Tongue (tissue), 2 donors: ENCODE measurements around the gene PRELID3B. TPM values are rescaled to one million over a fixed set of nuclear protein-coding genes. Genes with fewer than 3 reads are reported as not detected.
"Not testable (repeated sequence)": the region's sequence is repeated elsewhere in the genome, so short reads cannot be mapped to it uniquely, and the experiment has no call there.

ENCODE experiments used
- DNase-seq: peaks from one replicate; pipeline ENCODE4 v3.0.0-alpha.2; 2015
- total RNA-seq: library from RNA; depleted of rRNA; stranded (reverse); fragments of >200 nt; gene quantifications from one replicate; pipeline ENCODE4 v1.2.3, GENCODE V29; 2014

Gene PRELID3B
- total RNA-seq, 1 donor from 2014 or later: 57.6 TPM

GRCh38 chr20:59025511-59025910 is 17.1 kb downstream of the PRELID3B start:
- DNase-seq: no peak

- DNase-seq: no peak
Observed at GRCh38 chr20:59025086-59025485, 17.5 kb downstream of the PRELID3B start.

- no peak for DNase-seq
Observed at GRCh38 chr20:59024111-59024530, 18.5 kb downstream of the PRELID3B start.

GRCh38 chr20:59023616-59024015 is 19.0 kb downstream of the PRELID3B start:
- no peak for DNase-seq

GRCh38 chr20:59022754-59023153 is 19.8 kb downstream of the PRELID3B start:
- no peak for DNase-seq

GRCh38 chr20:59020938-59021551 is 21.5 kb downstream of the PRELID3B start:
- no peak for DNase-seq

- no peak for DNase-seq
Observed at GRCh38 chr20:59019217-59019616, 23.4 kb downstream of the PRELID3B start, which contains the start of gene TUBB1. Gene TUBB1, plus strand, starts transcription at chr20:59019429. Its CDS starts 94 bp downstream, at chr20:59019523.

- DNase-seq: no peak
Observed at GRCh38 chr20:59018817-59019216, 23.8 kb downstream of the PRELID3B start.

- no peak for DNase-seq
Observed at GRCh38 chr20:59017493-59018231, 24.9 kb downstream of the PRELID3B start.

GRCh38 chr20:59016795-59017492 is 25.6 kb downstream of the PRELID3B start:
- DNase-seq: no peak

- no peak for DNase-seq
Observed at GRCh38 chr20:59015812-59016711, 26.5 kb downstream of the PRELID3B start.

GRCh38 chr20:59015411-59015810 is 27.2 kb downstream of the PRELID3B start:
- no peak for DNase-seq

GRCh38 chr20:59014680-59015389 is 27.8 kb downstream of the PRELID3B start:
- no peak for DNase-seq

GRCh38 chr20:59013959-59014608 is 28.5 kb downstream of the PRELID3B start:
- DNase-seq: no peak

- DNase-seq: no peak
Observed at GRCh38 chr20:59013031-59013951, 29.3 kb downstream of the PRELID3B start.

GRCh38 chr20:59011874-59012157 is 30.8 kb downstream of the PRELID3B start:
- DNase-seq: not testable (repeated sequence)

- DNase-seq: peak; percentile 24
Observed at GRCh38 chr20:59010995-59011873, 31.4 kb downstream of the PRELID3B start.

- DNase-seq: no peak
Observed at GRCh38 chr20:59010321-59010994, 32.1 kb downstream of the PRELID3B start.
